Measurements from ENCODE around the gene CAPN9. TPM values are rescaled to one million over a fixed set of nuclear protein-coding genes. Genes with fewer than 3 reads are reported as not detected.

CAPN9 gene
- total RNA-seq, 4 donors from 2014 or later: not detected

- TF ChIP-seq CTCF (IDR thresholded peaks at IDR 0.05; ENCODE audit: low read depth): no peak
Measured at GRCh38 chr1:230702934-230703678, 44.1 kb upstream of the CAPN9 start.

GRCh38 chr1:230703679-230704385 lies 43.4 kb upstream of the CAPN9 start:
- no peak for TF ChIP-seq CTCF (IDR thresholded peaks at IDR 0.05; ENCODE audit: low read depth)

GRCh38 chr1:230704830-230705229 lies 42.4 kb upstream of the CAPN9 start:
- TF ChIP-seq CTCF (IDR thresholded peaks at IDR 0.05; ENCODE audit: low read depth): no peak

- no peak for TF ChIP-seq CTCF (IDR thresholded peaks at IDR 0.05; ENCODE audit: low read depth)
Measured at GRCh38 chr1:230705289-230706019, 41.7 kb upstream of the CAPN9 start.

- TF ChIP-seq CTCF (IDR thresholded peaks at IDR 0.05; ENCODE audit: low read depth): no peak
Measured at GRCh38 chr1:230706020-230706699, 41.0 kb upstream of the CAPN9 start.

- TF ChIP-seq CTCF (IDR thresholded peaks at IDR 0.05; ENCODE audit: low read depth): no peak
Measured at GRCh38 chr1:230706887-230707731, 40.1 kb upstream of the CAPN9 start.

Measured in subcutaneous adipose tissue (tissue), 4 donors.